ENCODE measurements around the gene KLHL15.

Gene KLHL15

GRCh38 chrX:24019448-24019847, 7.5 kb downstream of the KLHL15 start:
- Histone ChIP-seq H3K27me3 (ENCODE audit: insufficient read depth, low read length, poor library complexity) (no peaks in the 10 kb centered on the region), H3K4me2 (ENCODE audit: insufficient read depth, low read length) (no peak overlapping the region), H3K4me1 (ENCODE audit: insufficient read depth, low read length) (peaks cover 26% of the 10 kb centered on the region; the same call in 1 of the 2 replicates), H3K36me3 (ENCODE audit: insufficient read depth, low read length) (peaks cover 9% of the 10 kb centered on the region; the same call in 1 of the 2 replicates), H3K27ac (ENCODE audit: low read length) (no peak overlapping the region), H2AFZ (ENCODE audit: low read depth, low read length) (no peak overlapping the region), H3K79me2 (ENCODE audit: insufficient read depth, low read length) (peaks cover 94% of the 10 kb centered on the region), H3K4me3 (ENCODE audit: low read depth in 1 of 2, low read length in 2 of 2) (no peak overlapping the region), H3K9ac (ENCODE audit: low read depth, low read length) (no peak overlapping the region), H4K20me1 (ENCODE audit: insufficient read depth, low read length) (peaks cover 4% of the 10 kb centered on the region; the same call in 1 of the 2 replicates), H3K9me3 (ENCODE audit: insufficient read depth, low read length, severe bottlenecking) (no peaks in the 10 kb centered on the region)
- ATAC-seq (ENCODE audit: insufficient read depth, low read depth), result no peak
- DNase-seq, result no peak
- no peak for TF ChIP-seq CTCF (IDR thresholded peaks at IDR 0.05; ENCODE audit: borderline replicate concordance, extremely low read depth, low read length, poor library complexity, severe bottlenecking)
- no peak for TF ChIP-seq EZH2 (IDR thresholded peaks at IDR 0.05; ENCODE audit: borderline replicate concordance, low read depth, low read length, severe bottlenecking)

GRCh38 chrX:24018809-24019208, 8.2 kb downstream of the KLHL15 start:
- no peak for TF ChIP-seq EZH2 (IDR thresholded peaks at IDR 0.05; ENCODE audit: borderline replicate concordance, low read depth, low read length, severe bottlenecking)
- no peak for TF ChIP-seq CTCF (IDR thresholded peaks at IDR 0.05; ENCODE audit: borderline replicate concordance, extremely low read depth, low read length, poor library complexity, severe bottlenecking)
- H3K9me3 ChIP-seq (ENCODE audit: insufficient read depth, low read length, severe bottlenecking), result no peaks in the 10 kb centered on the region
- H3K36me3 ChIP-seq (ENCODE audit: insufficient read depth, low read length), result peaks cover 9% of the 10 kb centered on the region; the same call in 1 of the 2 replicates
- ATAC-seq (ENCODE audit: insufficient read depth, low read depth), result no peak
- H3K9ac ChIP-seq (ENCODE audit: low read depth, low read length), result no peak overlapping the region
- no peak overlapping the region for H2AFZ ChIP-seq (ENCODE audit: low read depth, low read length)
- H3K79me2 ChIP-seq (ENCODE audit: insufficient read depth, low read length), result peaks cover 94% of the 10 kb centered on the region
- no peak overlapping the region for H3K4me3 ChIP-seq (ENCODE audit: low read depth in 1 of 2, low read length in 2 of 2)
- DNase-seq, result no peak
- H3K27ac ChIP-seq (ENCODE audit: low read length), result no peak overlapping the region
- no peak overlapping the region for H3K4me2 ChIP-seq (ENCODE audit: insufficient read depth, low read length)
- no peaks in the 10 kb centered on the region for H3K27me3 ChIP-seq (ENCODE audit: insufficient read depth, low read length, poor library complexity)
- H3K4me1 ChIP-seq (ENCODE audit: insufficient read depth, low read length), result peaks cover 26% of the 10 kb centered on the region; the same call in 1 of the 2 replicates
- H4K20me1 ChIP-seq (ENCODE audit: insufficient read depth, low read length), result peaks cover 5% of the 10 kb centered on the region; the same call in 1 of the 2 replicates

- no peak overlapping the region for H3K4me3 ChIP-seq (ENCODE audit: low read depth in 1 of 2, low read length in 2 of 2)
- DNase-seq, result no peak
- H3K27ac ChIP-seq (ENCODE audit: low read length), result no peak overlapping the region
- H2AFZ ChIP-seq (ENCODE audit: low read depth, low read length), result no peak overlapping the region
- no peak for ATAC-seq (ENCODE audit: insufficient read depth, low read depth)
- H3K4me1 ChIP-seq (ENCODE audit: insufficient read depth, low read length), result peaks cover 18% of the 10 kb centered on the region; the same call in 1 of the 2 replicates
- H3K9ac ChIP-seq (ENCODE audit: low read depth, low read length), result no peak overlapping the region
- H4K20me1 ChIP-seq (ENCODE audit: insufficient read depth, low read length), result peaks cover 5% of the 10 kb centered on the region; the same call in 1 of the 2 replicates
- no peak for TF ChIP-seq EZH2 (IDR thresholded peaks at IDR 0.05; ENCODE audit: borderline replicate concordance, low read depth, low read length, severe bottlenecking)
- TF ChIP-seq CTCF (IDR thresholded peaks at IDR 0.05; ENCODE audit: borderline replicate concordance, extremely low read depth, low read length, poor library complexity, severe bottlenecking), result no peak
- peaks cover 94% of the 10 kb centered on the region for H3K79me2 ChIP-seq (ENCODE audit: insufficient read depth, low read length)
- no peak overlapping the region for H3K4me2 ChIP-seq (ENCODE audit: insufficient read depth, low read length)
- H3K27me3 ChIP-seq (ENCODE audit: insufficient read depth, low read length, poor library complexity), result no peaks in the 10 kb centered on the region
- peaks cover 9% of the 10 kb centered on the region; the same call in 1 of the 2 replicates for H3K36me3 ChIP-seq (ENCODE audit: insufficient read depth, low read length)
- H3K9me3 ChIP-seq (ENCODE audit: insufficient read depth, low read length, severe bottlenecking), result no peaks in the 10 kb centered on the region
Observed at GRCh38 chrX:24017674-24018073, 9.3 kb downstream of the KLHL15 start.

Data from DND-41 (cell line).